Measurements from ENCODE around the gene SLX4IP. TPM values are rescaled to one million over a fixed set of nuclear protein-coding genes. Genes with fewer than 3 reads are reported as not detected.

The SLX4IP gene
- total RNA-seq, 1 donor: 4.0 TPM

- H3K4me3 ChIP-seq (ENCODE audit: insufficient read depth, low read length): peak overlapping the region; percentile 97
- peak overlapping the region; percentile 61 for H2AFZ ChIP-seq (ENCODE audit: low read length)
- peak overlapping the region; percentile 84 for H3K4me2 ChIP-seq (ENCODE audit: insufficient read depth, low read length)
- no peaks in the 10 kb centered on the region for H3K9me3 ChIP-seq (ENCODE audit: low read depth, low read length)
- peaks cover 57% of the 10 kb centered on the region for H3K79me2 ChIP-seq (ENCODE audit: insufficient read depth, low read length)
- peaks cover 29% of the 10 kb centered on the region for H3K4me1 ChIP-seq (ENCODE audit: insufficient read depth, low read length)
- H3K27me3 ChIP-seq (ENCODE audit: insufficient read depth, low read length): no peaks in the 10 kb centered on the region
- H3K27ac ChIP-seq (ENCODE audit: low read depth, low read length): peak overlapping the region; percentile 97
- DNase-seq (ENCODE audit: insufficient read length, low spot score, missing footprints): peak; percentile 93
- H3K36me3 ChIP-seq (ENCODE audit: insufficient read depth, low read length): peaks cover 14% of the 10 kb centered on the region
- H4K20me1 ChIP-seq (ENCODE audit: insufficient read depth, low read length): no peaks in the 10 kb centered on the region
- no peak for TF ChIP-seq CTCF (IDR thresholded peaks at IDR 0.05; ENCODE audit: extremely low read depth, low read depth, low read length)
Measured at GRCh38 chr20:10672624-10673127, 237.6 kb downstream of the SLX4IP start.

GRCh38 chr20:10673176-10673841, 238.2 kb downstream of the SLX4IP start:
- peaks cover 27% of the 10 kb centered on the region for H3K4me1 ChIP-seq (ENCODE audit: insufficient read depth, low read length)
- H4K20me1 ChIP-seq (ENCODE audit: insufficient read depth, low read length): no peaks in the 10 kb centered on the region
- DNase-seq (ENCODE audit: insufficient read length, low spot score, missing footprints): peak; percentile 75
- TF ChIP-seq CTCF (IDR thresholded peaks at IDR 0.05; ENCODE audit: extremely low read depth, low read depth, low read length): no peak
- peaks cover 8% of the 10 kb centered on the region for H3K36me3 ChIP-seq (ENCODE audit: insufficient read depth, low read length)
- H2AFZ ChIP-seq (ENCODE audit: low read length): peak overlapping the region; percentile 61
- no peaks in the 10 kb centered on the region for H3K9me3 ChIP-seq (ENCODE audit: low read depth, low read length)
- no peaks in the 10 kb centered on the region for H3K27me3 ChIP-seq (ENCODE audit: insufficient read depth, low read length)
- H3K4me3 ChIP-seq (ENCODE audit: insufficient read depth, low read length): peak overlapping the region; percentile 97
- H3K4me2 ChIP-seq (ENCODE audit: insufficient read depth, low read length): peak overlapping the region; percentile 84
- peaks cover 51% of the 10 kb centered on the region for H3K79me2 ChIP-seq (ENCODE audit: insufficient read depth, low read length)
- peak overlapping the region; percentile 97 for H3K27ac ChIP-seq (ENCODE audit: low read depth, low read length)

- Histone ChIP-seq H3K9me3 (ENCODE audit: low read depth, low read length) (no peaks in the 10 kb centered on the region), H3K4me1 (ENCODE audit: insufficient read depth, low read length) (peaks cover 29% of the 10 kb centered on the region), H3K27me3 (ENCODE audit: insufficient read depth, low read length) (no peaks in the 10 kb centered on the region), H3K79me2 (ENCODE audit: insufficient read depth, low read length) (peaks cover 43% of the 10 kb centered on the region), H3K4me2 (ENCODE audit: insufficient read depth, low read length) (peak within 1 kb of the TSS; percentile 84), H3K36me3 (ENCODE audit: insufficient read depth, low read length) (peaks cover under 1% of the 10 kb centered on the region), H3K27ac (ENCODE audit: low read depth, low read length) (peak within 1 kb of the TSS; percentile 97), H2AFZ (ENCODE audit: low read length) (peak within 1 kb of the TSS; percentile 88), H3K4me3 (ENCODE audit: insufficient read depth, low read length) (peak within 1 kb of the TSS; percentile 97), H4K20me1 (ENCODE audit: insufficient read depth, low read length) (no peaks in the 10 kb centered on the region)
- TF ChIP-seq CTCF (IDR thresholded peaks at IDR 0.05; ENCODE audit: extremely low read depth, low read depth, low read length): no peak
- peak; percentile 99 for DNase-seq (ENCODE audit: insufficient read length, low spot score, missing footprints)
Measured at GRCh38 chr20:10673842-10674683, 239.0 kb downstream of the SLX4IP start, which contains the start of gene JAG1. Gene JAG1 (minus strand): TSS chr20:10673999. CDS start chr20:10673530, 469 bp downstream.
